Subcutaneous abdominal adipose tissue (tissue), 5 donors: ENCODE measurements around the gene ORAI1.
"Not testable (repeated sequence)": the region's sequence is repeated elsewhere in the genome, so short reads cannot be mapped to it uniquely, and the experiment has no call there.

Experiments used
- H3K27ac ChIP-seq: one replicate; pipeline ENCODE4 v1.7.0; 2013; ENCODE audit warnings: low read depth, mild to moderate bottlenecking, inconsistent platforms, low read length, moderate library complexity
- H3K27me3 ChIP-seq, 5 donors: one replicate each; pipeline ENCODE4 v1.7.0; 2013; ENCODE audit warnings: low read length in 5 of 5, inconsistent platforms in 1 of 5; ENCODE audit not compliant: control insufficient read depth in 5 of 5, insufficient read depth in 4 of 5
- H3K36me3 ChIP-seq, 5 donors: one replicate each; pipeline ENCODE4 v1.7.0; 2013; ENCODE audit warnings: low read length in 5 of 5; ENCODE audit not compliant: control insufficient read depth in 5 of 5, insufficient read depth in 5 of 5
- H3K4me1 ChIP-seq, 5 donors: one replicate each; pipeline ENCODE4 v1.7.0; 2013; ENCODE audit warnings: low read length in 5 of 5, mild to moderate bottlenecking in 3 of 5, moderate library complexity in 1 of 5; ENCODE audit not compliant: control insufficient read depth in 5 of 5, insufficient read depth in 5 of 5
- H3K4me3 ChIP-seq, 5 donors: one replicate each; pipeline ENCODE4 v1.7.0; 2013; ENCODE audit warnings: low read length in 5 of 5, low read depth in 1 of 5
- H3K9ac ChIP-seq, 5 donors: one replicate each; pipeline ENCODE4 v1.7.0; 2013; ENCODE audit warnings: low read length in 5 of 5, mild to moderate bottlenecking in 4 of 5, moderate library complexity in 3 of 5
- H3K9me3 ChIP-seq, 5 donors: one replicate each; pipeline ENCODE4 v1.7.0; 2013; ENCODE audit warnings: low read length in 5 of 5; ENCODE audit not compliant: control insufficient read depth in 5 of 5
- donor health status: healthy.
- donor health status: healthy.
- donor health status: healthy.
- donor health status: healthy.
- donor health status: healthy.

The ORAI1 gene

GRCh38 chr12:121663610-121663929 lies 37.2 kb downstream of the ORAI1 start:
- Histone ChIP-seq H3K36me3 (no peaks in the 10 kb centered on the region), H3K27ac (no peak overlapping the region), H3K4me3 (no peak overlapping the region), H3K9ac (no peak overlapping the region), H3K4me1 (peaks cover 0 to 13% (median 8%) of the 10 kb centered on the region in 5 donors), H3K27me3 (no peaks in the 10 kb centered on the region), H3K9me3 (no peaks in the 10 kb centered on the region)

DNA sequence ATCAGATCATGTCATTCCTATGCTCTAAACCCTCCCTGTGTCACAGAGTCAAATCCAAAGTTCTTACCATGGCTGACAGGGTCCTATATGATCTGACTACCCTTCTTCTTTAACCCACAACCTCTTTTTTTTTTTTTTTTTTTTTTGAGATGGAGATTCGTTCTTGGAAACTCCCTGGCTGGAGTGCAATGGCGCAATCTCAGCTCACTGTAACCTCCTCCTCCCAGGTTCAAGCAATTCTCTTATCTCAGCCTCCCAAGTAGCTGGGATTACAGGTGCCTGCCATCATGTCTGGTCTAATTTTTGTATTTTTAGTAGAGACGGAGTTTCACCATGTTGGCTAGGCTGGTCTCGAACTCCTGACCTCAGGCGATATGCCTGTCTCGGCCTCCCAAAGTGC lies 40.5 kb downstream of the ORAI1 start:
- H3K27ac ChIP-seq, H3K4me3 ChIP-seq, H3K36me3 ChIP-seq, H3K4me1 ChIP-seq, H3K27me3 ChIP-seq, H3K9ac ChIP-seq, H3K9me3 ChIP-seq: not testable (repeated sequence)

- no peaks in the 10 kb centered on the region for H3K9me3 ChIP-seq
- no peak overlapping the region for H3K4me3 ChIP-seq
- peak overlapping the region in 1 of 5 donors; percentile 20 for H3K9ac ChIP-seq
- no peaks in the 10 kb centered on the region for H3K27me3 ChIP-seq
- H3K4me1 ChIP-seq = peaks cover 0 to 17% (median 14%) of the 10 kb centered on the region in 5 donors
- H3K36me3 ChIP-seq = no peaks in the 10 kb centered on the region
- H3K27ac ChIP-seq = no peak overlapping the region
These were observed 42.6 kb downstream of the ORAI1 start for GRCh38 chr12:121668750-121669520.

DNA sequence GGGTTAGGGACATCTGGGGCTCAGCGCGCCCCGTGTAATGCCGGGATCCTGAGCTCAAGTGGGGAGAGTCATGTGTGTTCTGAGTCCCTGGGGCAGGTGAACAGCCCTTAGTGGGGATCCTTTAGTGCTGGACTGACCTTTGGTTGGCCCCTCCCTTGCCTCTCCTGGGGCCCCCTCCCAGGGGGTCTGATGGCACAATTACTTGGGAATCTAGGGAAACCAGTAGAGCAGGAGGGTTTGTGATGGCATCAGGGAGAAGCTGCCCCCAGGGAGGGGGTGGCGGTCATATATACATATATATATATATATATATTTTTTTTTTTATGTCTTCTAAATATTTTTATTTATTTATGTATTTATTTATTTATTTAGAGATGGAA lies 43.2 kb downstream of the ORAI1 start, which contains the start of gene MORN3:
Gene MORN3, minus strand, starts transcription at position 134 of the 380 bp plus-strand sequence. CDS start 171 bp downstream, outside the sequence.
- Histone ChIP-seq H3K27me3 (no peaks in the 10 kb centered on the region), H3K27ac (no peak within 1 kb of the TSS), H3K36me3 (no peaks in the 10 kb centered on the region), H3K9me3 (no peaks in the 10 kb centered on the region), H3K4me3 (no peak within 1 kb of the TSS), H3K9ac (peak within 1 kb of the TSS in 1 of 5 donors; percentile 20), H3K4me1 (peaks cover 0 to 17% (median 14%) of the 10 kb centered on the region in 5 donors)

DNA sequence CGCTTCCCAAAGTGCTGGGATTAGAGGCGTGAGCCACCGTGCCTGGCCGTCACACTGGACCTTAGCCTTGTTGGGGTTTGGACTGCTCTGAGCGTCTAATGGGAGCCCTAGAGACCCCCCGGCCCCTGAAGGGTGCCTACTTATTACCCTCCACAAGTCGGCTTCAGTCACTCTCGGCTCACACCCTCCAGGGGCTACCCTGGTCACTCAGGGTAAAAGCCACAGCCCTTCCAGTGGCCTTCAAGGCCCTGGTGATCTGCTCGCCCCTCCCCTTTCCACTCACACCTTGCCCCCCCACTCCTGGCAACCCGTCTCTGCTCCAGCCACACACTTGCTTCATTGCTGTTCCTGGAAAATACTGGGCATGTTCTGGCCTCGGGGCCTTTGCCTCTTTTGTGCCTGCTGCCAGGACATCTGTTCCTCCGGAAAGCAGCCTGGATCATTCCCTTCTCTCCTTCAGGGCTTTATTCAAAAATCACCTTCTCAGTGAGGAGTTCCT lies 46.7 kb downstream of the ORAI1 start:
- no peaks in the 10 kb centered on the region for H3K27me3 ChIP-seq
- peaks cover 0 to 17% (median 14%) of the 10 kb centered on the region in 5 donors for H3K4me1 ChIP-seq
- H3K36me3 ChIP-seq = no peaks in the 10 kb centered on the region
- H3K4me3 ChIP-seq = peak overlapping the region; percentile 62 to 68 (median 64)
- no peak overlapping the region for H3K9ac ChIP-seq
- H3K9me3 ChIP-seq = no peaks in the 10 kb centered on the region
- H3K27ac ChIP-seq = peak overlapping the region; percentile 37

DNA sequence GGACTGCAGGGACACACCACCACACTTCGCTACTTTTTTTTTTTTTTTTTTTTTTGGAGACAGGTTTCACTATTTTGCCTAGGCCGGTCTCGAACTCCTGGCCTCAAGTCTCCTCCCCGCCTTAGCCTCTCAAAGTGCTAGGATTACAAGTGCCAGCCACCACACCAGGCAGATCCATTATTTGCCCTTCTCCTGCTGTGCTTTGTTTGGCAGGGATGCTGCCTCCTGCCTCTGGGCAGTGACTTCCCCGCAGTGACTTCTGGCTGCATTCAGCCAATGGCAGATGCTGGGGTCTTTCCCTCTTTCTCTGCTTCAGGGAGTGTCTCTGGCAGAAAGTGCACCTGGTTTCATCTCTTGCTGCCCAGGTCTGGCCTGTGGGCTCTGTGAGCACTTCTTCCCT lies 49.9 kb downstream of the ORAI1 start:
- Histone ChIP-seq H3K27ac (no peak overlapping the region), H3K36me3 (no peaks in the 10 kb centered on the region), H3K4me3 (no peak overlapping the region), H3K9me3 (no peaks in the 10 kb centered on the region), H3K4me1 (peaks cover 0 to 17% (median 14%) of the 10 kb centered on the region in 5 donors), H3K9ac (no peak overlapping the region), H3K27me3 (no peaks in the 10 kb centered on the region)

GRCh38 chr12:121678305-121678704 lies 52.0 kb downstream of the ORAI1 start:
- no peak overlapping the region for H3K27ac ChIP-seq
- H3K4me3 ChIP-seq = no peak overlapping the region
- H3K36me3 ChIP-seq = no peaks in the 10 kb centered on the region
- H3K27me3 ChIP-seq = no peaks in the 10 kb centered on the region
- H3K9me3 ChIP-seq = no peaks in the 10 kb centered on the region
- H3K9ac ChIP-seq = no peak overlapping the region
- peaks cover 0 to 5% (median 1%) of the 10 kb centered on the region in 5 donors for H3K4me1 ChIP-seq

DNA sequence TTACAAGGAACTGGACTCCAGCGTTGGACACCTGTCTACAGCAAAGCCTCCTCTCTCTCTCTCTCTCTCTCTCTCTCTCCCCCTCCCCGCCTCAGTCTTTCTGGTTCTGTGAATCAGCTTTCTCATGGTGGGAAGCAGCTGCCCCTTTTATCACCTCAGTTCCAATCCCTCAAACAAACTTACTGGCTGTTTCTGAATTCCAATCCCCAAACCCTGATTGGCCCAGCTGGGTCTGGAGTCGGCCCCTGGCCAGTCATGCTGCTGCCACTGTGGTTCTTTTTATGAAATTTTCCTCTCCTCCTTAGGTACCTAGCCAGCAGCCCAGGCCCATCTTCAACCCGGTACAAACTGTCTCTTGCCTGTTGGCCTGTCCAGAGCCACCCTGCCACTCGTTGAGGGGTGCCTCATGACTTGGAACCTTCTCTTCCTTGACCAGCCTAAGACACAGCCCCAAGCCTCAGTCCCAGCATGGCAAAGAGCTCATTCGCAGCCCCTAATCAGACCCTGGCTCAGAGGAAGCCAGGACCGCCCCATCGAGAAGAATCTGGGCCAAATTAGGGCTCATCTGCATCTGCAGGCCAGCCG lies 52.5 kb downstream of the ORAI1 start:
- no peak overlapping the region for H3K9ac ChIP-seq
- H3K36me3 ChIP-seq = no peaks in the 10 kb centered on the region
- no peak overlapping the region for H3K4me3 ChIP-seq
- no peaks in the 10 kb centered on the region for H3K9me3 ChIP-seq
- H3K4me1 ChIP-seq = peaks cover 0 to 3% (median 0%) of the 10 kb centered on the region in 5 donors
- no peaks in the 10 kb centered on the region for H3K27me3 ChIP-seq
- H3K27ac ChIP-seq = no peak overlapping the region

GRCh38 chr12:121679661-121680197 lies 53.4 kb downstream of the ORAI1 start:
- H3K27me3 ChIP-seq, H3K4me3 ChIP-seq, H3K4me1 ChIP-seq, H3K9me3 ChIP-seq, H3K36me3 ChIP-seq, H3K27ac ChIP-seq, H3K9ac ChIP-seq: not testable (repeated sequence)

- H3K9ac ChIP-seq = no peak overlapping the region
- peaks cover 0 to 6% (median 4%) of the 10 kb centered on the region in 5 donors for H3K4me1 ChIP-seq
- no peak overlapping the region for H3K4me3 ChIP-seq
- H3K36me3 ChIP-seq = no peaks in the 10 kb centered on the region
- no peaks in the 10 kb centered on the region for H3K27me3 ChIP-seq
- no peak overlapping the region for H3K27ac ChIP-seq
- no peaks in the 10 kb centered on the region for H3K9me3 ChIP-seq
These were observed 62.6 kb downstream of the ORAI1 start for GRCh38 chr12:121688966-121689365.
